SK-N-MC (cell line): ENCODE results near the gene PCDHB14.
"Not testable (repeated sequence)": the region's sequence is repeated elsewhere in the genome, so short reads cannot be mapped to it uniquely, and the experiment has no call there.

Experiments used
- DNase-seq: peaks from one replicate; pipeline ENCODE4 v3.0.0-alpha.2; 2011; ENCODE audit warnings: low read depth, low spot score
- H3K27ac ChIP-seq: fragments of 200-600 bp; sonication (generic); 2 replicates; pipeline ENCODE4 v1.5.1; 2016; ENCODE audit warnings: mixed run types
- H3K36me3 ChIP-seq: fragments of 200-600 bp; sonication (generic); 2 replicates; pipeline ENCODE4 v1.6.1; 2017; ENCODE audit warnings: antibody characterized with exemption, low read length, mixed read lengths; ENCODE audit not compliant: insufficient read depth
- H3K4me3 ChIP-seq: fragments of 200-600 bp; sonication (generic); 2 replicates; pipeline ENCODE4 v1.5.1; 2016
- H3K9ac ChIP-seq: fragments of 200-600 bp; sonication (generic); 2 replicates; pipeline ENCODE4 v1.8.0; 2017; ENCODE audit warnings: mixed run types, mixed read lengths; ENCODE audit not compliant: insufficient read length
- H3K9me3 ChIP-seq: fragments of 200-600 bp; sonication (generic); 2 replicates; pipeline ENCODE4 v1.6.1; 2017; ENCODE audit warnings: low read depth, mild to moderate bottlenecking, antibody characterized with exemption, low read length, moderate library complexity, mixed read lengths
- EZH2 ChIP-seq: fragments of 200-600 bp; sonication (generic); IDR thresholded peaks from one replicate; pipeline ENCODE4 v1.6.1; 2017; ENCODE audit warnings: antibody characterized with exemption
- FOXP2 ChIP-seq: optimal IDR thresholded peaks from 2 replicates; pipeline ENCODE3; 2011; ENCODE audit warnings: mild to moderate bottlenecking, moderate library complexity; ENCODE audit not compliant: insufficient read depth; ENCODE audit errors: extremely low read length, control extremely low read depth
- POLR2AphosphoS5 ChIP-seq: IDR thresholded peaks from 2 replicates; pipeline ENCODE4 v1.6.1; 2012; ENCODE audit warnings: mild to moderate bottlenecking, low read depth, low read length, borderline replicate concordance

The PCDHB14 gene

GRCh38 chr5:141208478-141208877 is 14.7 kb upstream of the PCDHB14 start, which contains the start of gene PCDHB12:
TSS of gene PCDHB12 (plus strand) at chr5:141208719. CDS start at chr5:141208908, 189 bp downstream.
- no peak for DNase-seq
- no peak within 1 kb of the TSS for H3K4me3 ChIP-seq

GRCh38 chr5:141210281-141210680 is 12.9 kb upstream of the PCDHB14 start:
- not testable (repeated sequence) for H3K36me3 ChIP-seq, H3K9me3 ChIP-seq, H3K27ac ChIP-seq, DNase-seq, H3K9ac ChIP-seq, H3K4me3 ChIP-seq

More at GRCh38 chr5:141208478-141208877, 14.7 kb upstream of the PCDHB14 start, which contains the start of gene PCDHB12:
- H3K27ac ChIP-seq = no peak within 1 kb of the TSS
- TF ChIP-seq FOXP2 (no peak), EZH2 (no peak), POLR2AphosphoS5 (no peak)
- H3K36me3 ChIP-seq = no peaks in the 10 kb centered on the region
- H3K9ac ChIP-seq = no peak within 1 kb of the TSS
- H3K9me3 ChIP-seq = no peaks in the 10 kb centered on the region; the same call in 1 of the 2 replicates

GRCh38 chr5:141210849-141211248 is 12.3 kb upstream of the PCDHB14 start:
- H3K27ac ChIP-seq, H3K4me3 ChIP-seq, H3K36me3 ChIP-seq, DNase-seq, H3K9me3 ChIP-seq, H3K9ac ChIP-seq: not testable (repeated sequence)

GRCh38 chr5:141213656-141214339 is 9.3 kb upstream of the PCDHB14 start, which contains the start of gene PCDHB13:
TSS of gene PCDHB13 (plus strand) at chr5:141213919. CDS start at chr5:141214124, 205 bp downstream.
- H3K36me3 ChIP-seq, DNase-seq, H3K4me3 ChIP-seq, H3K9me3 ChIP-seq, H3K9ac ChIP-seq, H3K27ac ChIP-seq: not testable (repeated sequence)

- H3K27ac ChIP-seq, H3K9me3 ChIP-seq, H3K4me3 ChIP-seq, H3K9ac ChIP-seq, H3K36me3 ChIP-seq, DNase-seq: not testable (repeated sequence)
Observed at GRCh38 chr5:141214583-141214982, 8.6 kb upstream of the PCDHB14 start.

GRCh38 chr5:141215504-141215903 is 7.6 kb upstream of the PCDHB14 start:
- DNase-seq, H3K4me3 ChIP-seq, H3K9me3 ChIP-seq, H3K9ac ChIP-seq, H3K27ac ChIP-seq, H3K36me3 ChIP-seq: not testable (repeated sequence)

GRCh38 chr5:141216035-141216434 is 7.1 kb upstream of the PCDHB14 start:
- H3K27ac ChIP-seq, H3K36me3 ChIP-seq, H3K9ac ChIP-seq, H3K9me3 ChIP-seq, DNase-seq, H3K4me3 ChIP-seq: not testable (repeated sequence)

- not testable (repeated sequence) for H3K36me3 ChIP-seq, H3K9ac ChIP-seq, H3K4me3 ChIP-seq, H3K27ac ChIP-seq, H3K9me3 ChIP-seq, DNase-seq
Observed at GRCh38 chr5:141224844-141225243, 1.7 kb downstream of the PCDHB14 start.

GRCh38 chr5:141225421-141225820 is 2.3 kb downstream of the PCDHB14 start:
- H3K9ac ChIP-seq, H3K4me3 ChIP-seq, H3K9me3 ChIP-seq, H3K27ac ChIP-seq, H3K36me3 ChIP-seq, DNase-seq: not testable (repeated sequence)

- DNase-seq = no peak
- H3K9me3 ChIP-seq = peaks cover 3% of the 10 kb centered on the region; the same call in 1 of the 2 replicates
- TF ChIP-seq EZH2 = no peak
- TF ChIP-seq FOXP2 = no peak
- TF ChIP-seq POLR2AphosphoS5 = no peak
- no peaks in the 10 kb centered on the region for H3K36me3 ChIP-seq
- H3K27ac ChIP-seq = no peak overlapping the region
- no peak overlapping the region for H3K4me3 ChIP-seq
- H3K9ac ChIP-seq = no peak overlapping the region
Observed at GRCh38 chr5:141234109-141234667, 11.0 kb downstream of the PCDHB14 start.

- H3K27ac ChIP-seq, H3K36me3 ChIP-seq, DNase-seq, H3K9me3 ChIP-seq, H3K9ac ChIP-seq, H3K4me3 ChIP-seq: not testable (repeated sequence)
Observed at GRCh38 chr5:141235922-141236321, 12.8 kb downstream of the PCDHB14 start.
